SH-SY5Y (cell line): ENCODE data around the gene CRTAP.

ENCODE experiments used
- GATA2 ChIP-seq: IDR thresholded peaks from 2 replicates; pipeline ENCODE4 v1.6.1; 2011; ENCODE audit warnings: mild to moderate bottlenecking, low read depth, low read length
- GATA3 ChIP-seq: IDR thresholded peaks from 2 replicates; pipeline ENCODE4 v1.6.1; 2011; ENCODE audit warnings: low read depth, mild to moderate bottlenecking, low read length, moderate library complexity

DNA sequence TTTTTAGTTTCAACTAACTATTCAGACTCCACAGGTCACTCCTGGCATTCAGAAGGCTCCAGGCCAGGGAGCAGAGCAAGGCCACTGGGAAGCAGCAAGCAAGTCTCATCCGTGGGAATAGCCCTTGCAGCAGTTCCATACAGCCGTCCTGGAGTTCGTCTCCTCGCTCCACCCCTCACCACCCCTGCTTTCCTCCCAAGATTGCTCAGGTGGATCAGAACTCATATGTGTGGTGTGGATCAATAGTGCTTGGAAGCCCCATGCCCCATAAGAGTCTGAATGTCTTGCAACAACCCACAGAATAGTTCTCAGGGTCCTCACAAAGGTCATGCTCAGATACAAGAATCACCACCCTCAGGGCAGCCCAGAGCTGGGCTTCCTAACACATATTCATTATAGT is 60.3 kb downstream of the CRTAP start:
- no peak for TF ChIP-seq GATA3
- TF ChIP-seq GATA2: no peak
